ENCODE results near the gene CCDC97.
"Not testable (repeated sequence)": the region's sequence is repeated elsewhere in the genome, so short reads cannot be mapped to it uniquely, and the experiment has no call there.

Gene CCDC97

GRCh38 chr19:41310033-41310831 is at the start of gene CCDC97:
TSS of gene CCDC97 (plus strand) at chr19:41310172. CDS start at chr19:41310311, 139 bp downstream.
- DNase-seq (ENCODE audit: low read depth, low spot score) = no peak
- peak within 1 kb of the TSS; percentile 95 for H3K27ac ChIP-seq

GRCh38 chr19:41261474-41262190 is 48.3 kb upstream of the CCDC97 start:
- peak; percentile 16 for DNase-seq (ENCODE audit: low read depth, low spot score)
- peak overlapping the region; percentile 93 for H3K27ac ChIP-seq

GRCh38 chr19:41263042-41263849 is 46.7 kb upstream of the CCDC97 start:
- DNase-seq (ENCODE audit: low read depth, low spot score) = peak; percentile 71
- H3K27ac ChIP-seq = peak overlapping the region; percentile 93

- DNase-seq (ENCODE audit: low read depth, low spot score) = peak; percentile 100
- peak within 1 kb of the TSS; percentile 93 for H3K27ac ChIP-seq
Measured at GRCh38 chr19:41263850-41264580, 46.0 kb upstream of the CCDC97 start, which contains the start of gene HNRNPUL1. TSS of gene HNRNPUL1 (plus strand) at chr19:41264372. CDS start at chr19:41264504, 132 bp downstream.

- no peak for DNase-seq (ENCODE audit: low read depth, low spot score)
- peak overlapping the region; percentile 93 for H3K27ac ChIP-seq
Measured at GRCh38 chr19:41264581-41265394, 45.2 kb upstream of the CCDC97 start.

- no peak for DNase-seq (ENCODE audit: low read depth, low spot score)
- H3K27ac ChIP-seq = peak overlapping the region; percentile 93
Measured at GRCh38 chr19:41265395-41266153, 44.4 kb upstream of the CCDC97 start.

- H3K27ac ChIP-seq = no peak overlapping the region
- DNase-seq (ENCODE audit: low read depth, low spot score) = no peak
Measured at GRCh38 chr19:41269055-41269454, 40.9 kb upstream of the CCDC97 start.

- DNase-seq (ENCODE audit: low read depth, low spot score) = no peak
Measured at GRCh38 chr19:41269571-41269970, 40.4 kb upstream of the CCDC97 start.

GRCh38 chr19:41273076-41273475 is 36.9 kb upstream of the CCDC97 start:
- no peak for DNase-seq (ENCODE audit: low read depth, low spot score)
- no peak overlapping the region for H3K27ac ChIP-seq

More at GRCh38 chr19:41269571-41269970, 40.4 kb upstream of the CCDC97 start:
- no peak overlapping the region for H3K27ac ChIP-seq

GRCh38 chr19:41274802-41275201 is 35.2 kb upstream of the CCDC97 start:
- no peak overlapping the region for H3K27ac ChIP-seq
- DNase-seq (ENCODE audit: low read depth, low spot score) = no peak

GRCh38 chr19:41276231-41276630 is 33.7 kb upstream of the CCDC97 start:
- H3K27ac ChIP-seq = no peak overlapping the region

GRCh38 chr19:41278478-41278877 is 31.5 kb upstream of the CCDC97 start:
- no peak for DNase-seq (ENCODE audit: low read depth, low spot score)
- H3K27ac ChIP-seq = no peak overlapping the region

More at GRCh38 chr19:41276231-41276630, 33.7 kb upstream of the CCDC97 start:
- no peak for DNase-seq (ENCODE audit: low read depth, low spot score)

- H3K27ac ChIP-seq = no peak overlapping the region
Measured at GRCh38 chr19:41288673-41289530, 21.1 kb upstream of the CCDC97 start.

GRCh38 chr19:41289814-41290213 is 20.2 kb upstream of the CCDC97 start:
- not testable (repeated sequence) for DNase-seq (ENCODE audit: low read depth, low spot score); H3K27ac ChIP-seq

More at GRCh38 chr19:41288673-41289530, 21.1 kb upstream of the CCDC97 start:
- no peak for DNase-seq (ENCODE audit: low read depth, low spot score)

GRCh38 chr19:41294393-41294792 is 15.6 kb upstream of the CCDC97 start:
- no peak for DNase-seq (ENCODE audit: low read depth, low spot score)

GRCh38 chr19:41295499-41295898 is 14.5 kb upstream of the CCDC97 start:
- DNase-seq (ENCODE audit: low read depth, low spot score) = no peak
- H3K27ac ChIP-seq = no peak overlapping the region

More at GRCh38 chr19:41294393-41294792, 15.6 kb upstream of the CCDC97 start:
- H3K27ac ChIP-seq = no peak overlapping the region

- peak; percentile 48 for DNase-seq (ENCODE audit: low read depth, low spot score)
- no peak overlapping the region for H3K27ac ChIP-seq
Measured at GRCh38 chr19:41296433-41296871, 13.5 kb upstream of the CCDC97 start.

Measured in epithelial cell of prostate (primary cell).